Measurements from ENCODE around the gene ELMO1.

ELMO1 gene

GRCh38 chr7:37255327-37255944 is 193.2 kb downstream of the ELMO1 start:
- DNase-seq: no peak

GRCh38 chr7:37251222-37251621 is 197.4 kb downstream of the ELMO1 start:
- DNase-seq: no peak

- DNase-seq: no peak
These were observed 199.4 kb downstream of the ELMO1 start for GRCh38 chr7:37249240-37249639.

- DNase-seq: no peak
These were observed 200.2 kb downstream of the ELMO1 start for GRCh38 chr7:37248396-37248861.

GRCh38 chr7:37247861-37248260 is 200.8 kb downstream of the ELMO1 start:
- no peak for DNase-seq

- DNase-seq: no peak
These were observed 203.1 kb downstream of the ELMO1 start for GRCh38 chr7:37245590-37245989.

GRCh38 chr7:37236906-37237305 is 211.8 kb downstream of the ELMO1 start:
- DNase-seq: no peak

GRCh38 chr7:37235813-37236212 is 212.9 kb downstream of the ELMO1 start:
- no peak for DNase-seq

- DNase-seq: no peak
These were observed 213.7 kb downstream of the ELMO1 start for GRCh38 chr7:37234928-37235327.

- no peak for DNase-seq
These were observed 214.3 kb downstream of the ELMO1 start for GRCh38 chr7:37234334-37234733.

GRCh38 chr7:37231613-37232012 is 217.1 kb downstream of the ELMO1 start:
- DNase-seq: no peak

GRCh38 chr7:37230221-37230620 is 218.4 kb downstream of the ELMO1 start:
- no peak for DNase-seq

- DNase-seq: no peak
These were observed 219.3 kb downstream of the ELMO1 start for GRCh38 chr7:37229381-37229780.

GRCh38 chr7:37225285-37225969 is 223.2 kb downstream of the ELMO1 start:
- no peak for DNase-seq

- DNase-seq: no peak
These were observed 223.9 kb downstream of the ELMO1 start for GRCh38 chr7:37224746-37225145.

- DNase-seq: no peak
These were observed 228.0 kb downstream of the ELMO1 start for GRCh38 chr7:37220664-37221063.

GRCh38 chr7:37218956-37219355 is 229.7 kb downstream of the ELMO1 start:
- DNase-seq: no peak

- no peak for DNase-seq
These were observed 231.7 kb downstream of the ELMO1 start for GRCh38 chr7:37216923-37217322.

- DNase-seq: no peak
These were observed 232.4 kb downstream of the ELMO1 start for GRCh38 chr7:37216156-37216852.

- no peak for DNase-seq
These were observed 233.3 kb downstream of the ELMO1 start for GRCh38 chr7:37215290-37215923.

- DNase-seq: no peak
These were observed 236.1 kb downstream of the ELMO1 start for GRCh38 chr7:37212556-37212955.

GRCh38 chr7:37212051-37212450 is 236.6 kb downstream of the ELMO1 start:
- no peak for DNase-seq

- no peak for DNase-seq
These were observed 237.4 kb downstream of the ELMO1 start for GRCh38 chr7:37211097-37211880.

All from NCI-H1436 treated with DMSO at 0.1 percent for 48 hours (cell line).